Activated T-helper 1 cell treated with Interleukin-2 at 50 U/mL for 16 hours (primary cell): ENCODE results near the gene METTL9.
"Not testable (repeated sequence)": the region's sequence is repeated elsewhere in the genome, so short reads cannot be mapped to it uniquely, and the experiment has no call there.

Experiments used
- DNase-seq: peaks from one replicate; pipeline ENCODE4 v3.0.0-alpha.2; 2020; ENCODE audit warnings: low read depth

METTL9 gene

GRCh38 chr16:21574372-21574771, 25.0 kb upstream of the METTL9 start:
- DNase-seq, result no peak

- DNase-seq, result not testable (repeated sequence)
Measured at GRCh38 chr16:21576323-21576722, 23.1 kb upstream of the METTL9 start.

GRCh38 chr16:21577487-21577886, 21.9 kb upstream of the METTL9 start:
- not testable (repeated sequence) for DNase-seq

GRCh38 chr16:21578311-21578710, 21.1 kb upstream of the METTL9 start:
- not testable (repeated sequence) for DNase-seq

- DNase-seq, result not testable (repeated sequence)
Measured at GRCh38 chr16:21580131-21580530, 19.2 kb upstream of the METTL9 start.

DNA sequence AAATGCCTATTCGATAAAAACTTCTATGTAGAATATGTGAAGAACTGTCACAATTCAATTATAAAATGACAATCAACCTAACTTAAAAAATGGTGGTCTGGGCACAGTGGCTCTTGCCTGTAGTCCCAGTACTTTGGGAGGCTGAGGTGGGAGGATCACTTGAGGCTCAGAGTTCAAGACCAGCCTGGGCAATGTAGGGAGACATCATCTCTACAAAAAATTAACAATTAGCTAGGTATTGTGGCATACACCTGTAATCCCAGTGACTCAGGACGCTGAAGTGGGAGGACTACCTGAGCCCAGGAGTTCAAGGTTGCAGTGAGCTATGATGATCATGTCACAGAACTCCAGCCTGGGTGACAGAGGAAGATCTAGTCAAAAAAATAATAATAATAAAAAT, 18.6 kb upstream of the METTL9 start:
- DNase-seq, result no peak

GRCh38 chr16:21584817-21585216, 14.6 kb upstream of the METTL9 start:
- no peak for DNase-seq

DNA sequence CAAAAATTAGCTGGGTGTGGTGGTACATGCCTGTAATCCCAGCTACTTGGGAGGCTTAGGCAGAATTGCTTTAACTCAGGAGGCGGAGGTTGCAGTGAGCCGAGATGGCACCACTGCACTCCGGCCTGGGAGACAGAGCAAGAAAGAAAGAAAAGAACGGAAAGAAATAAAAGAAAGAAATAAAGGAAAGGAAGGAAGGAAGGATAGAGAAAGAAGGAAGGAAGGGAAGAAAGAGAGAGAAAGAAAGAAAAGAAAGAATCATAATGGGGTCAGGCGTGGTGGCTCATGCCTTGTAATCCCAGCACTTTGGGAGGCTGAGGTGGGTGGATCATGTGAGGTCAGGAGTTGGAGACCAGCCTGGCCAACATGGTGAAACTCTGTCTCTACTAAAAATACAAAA, 10.8 kb upstream of the METTL9 start:
- not testable (repeated sequence) for DNase-seq

DNA sequence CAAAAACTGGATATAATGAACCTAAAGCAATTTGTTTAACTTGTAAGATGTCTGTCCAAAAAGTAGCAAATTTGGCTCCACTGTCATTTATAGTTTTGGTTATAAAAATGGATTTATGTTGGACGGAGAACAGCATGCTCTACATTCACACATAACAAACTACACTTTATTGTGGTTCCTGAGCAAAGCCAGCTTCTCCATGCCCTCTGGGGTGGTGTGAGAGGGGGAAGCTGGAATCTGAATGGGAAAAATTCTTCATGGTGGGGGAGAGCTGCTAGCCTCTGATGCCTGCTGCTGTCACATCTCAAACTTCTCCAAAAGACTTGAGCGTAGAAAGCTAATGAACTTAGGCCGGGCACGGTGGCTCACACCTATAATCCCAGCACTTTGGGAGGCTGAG, 9.8 kb upstream of the METTL9 start:
- no peak for DNase-seq

GRCh38 chr16:21590287-21590686, 9.1 kb upstream of the METTL9 start:
- no peak for DNase-seq

GRCh38 chr16:21590796-21591195, 8.6 kb upstream of the METTL9 start:
- DNase-seq, result no peak

- DNase-seq, result no peak
Measured at GRCh38 chr16:21592191-21592590, 7.2 kb upstream of the METTL9 start.

GRCh38 chr16:21593530-21594289, 5.7 kb upstream of the METTL9 start:
- no peak for DNase-seq

GRCh38 chr16:21597561-21598030, 1.8 kb upstream of the METTL9 start:
- DNase-seq, result no peak

DNA sequence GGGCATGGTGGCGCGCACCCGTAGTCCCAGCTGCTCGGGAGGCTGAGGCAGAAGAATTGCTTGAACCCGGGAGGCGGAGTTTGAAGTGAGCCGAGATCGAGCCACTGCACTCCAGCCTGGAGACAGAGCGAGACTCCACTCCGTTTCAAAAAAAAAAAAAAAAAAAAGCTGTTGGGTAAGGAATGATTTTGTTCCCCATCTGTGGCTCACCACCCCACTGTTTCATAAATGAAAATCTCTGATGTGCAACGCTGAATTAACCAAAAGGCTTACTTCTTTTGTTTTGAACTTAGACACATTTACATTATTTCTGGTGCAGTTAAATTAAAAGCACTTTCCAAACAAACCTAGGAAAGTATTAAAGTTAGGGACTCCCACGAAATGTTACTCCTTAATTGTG, 1.2 kb upstream of the METTL9 start:
- DNase-seq, result no peak

- no peak for DNase-seq
Measured at GRCh38 chr16:21598701-21599121, 666 bp upstream of the METTL9 start.

- no peak for DNase-seq
Measured at GRCh38 chr16:21600031-21600773, 825 bp downstream of the METTL9 start.

DNA sequence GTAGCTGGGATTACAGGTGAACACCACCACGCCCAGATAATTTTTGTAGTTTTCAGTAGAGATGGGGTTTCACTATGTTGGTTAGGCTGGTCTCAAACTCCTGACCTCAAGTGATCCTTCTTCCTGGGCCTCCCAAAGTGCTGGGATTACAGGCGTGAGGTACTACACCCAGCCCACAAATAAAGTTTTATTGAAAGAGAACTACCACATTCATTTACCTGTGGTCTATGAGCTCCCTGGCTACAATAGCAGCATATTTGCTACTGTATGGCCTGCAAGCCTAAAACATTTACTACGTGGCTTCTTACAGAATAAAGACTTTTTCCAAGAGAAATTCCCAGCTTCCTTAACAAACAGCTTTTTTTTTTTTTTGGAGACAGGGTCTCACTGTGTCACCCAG, 3.4 kb downstream of the METTL9 start:
- DNase-seq, result no peak

DNA sequence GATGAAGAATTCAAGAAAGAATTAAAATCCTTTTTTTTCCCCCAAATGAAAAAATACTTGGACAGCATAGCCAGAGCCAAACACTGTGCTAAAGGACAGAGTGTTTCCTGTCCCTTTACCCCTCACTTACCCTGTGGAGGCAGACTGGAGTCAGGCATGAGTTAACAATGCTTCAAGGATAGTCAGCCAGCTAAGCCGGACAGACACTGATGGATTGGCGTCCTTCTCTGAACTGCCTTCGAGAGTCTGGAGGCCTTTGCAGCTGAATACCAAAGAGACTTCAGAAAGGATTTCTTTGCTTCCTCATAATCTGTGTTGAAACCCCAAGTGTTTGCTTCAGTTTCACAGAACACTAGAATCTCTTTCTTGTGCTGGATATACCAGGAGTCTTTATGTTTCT, 4.6 kb downstream of the METTL9 start:
- no peak for DNase-seq

DNA sequence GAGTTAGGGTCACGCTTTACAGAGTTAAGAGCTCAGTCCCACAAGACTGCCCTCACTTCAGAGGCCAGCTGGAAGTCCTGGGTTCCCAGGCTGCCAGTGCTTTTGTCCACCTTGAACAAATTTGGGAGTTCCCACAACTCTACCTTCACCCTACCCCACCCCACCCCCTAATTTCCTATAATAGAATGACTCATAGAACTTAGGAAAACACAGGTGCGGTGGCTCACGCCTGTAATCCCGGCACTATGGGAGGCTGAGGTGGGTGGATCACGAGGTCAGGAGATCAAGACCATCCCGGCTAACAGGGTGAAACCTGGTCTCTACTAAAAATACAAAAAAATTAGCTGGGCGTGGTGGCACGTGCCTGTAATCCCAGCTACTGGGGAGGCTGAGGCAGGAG, 6.5 kb downstream of the METTL9 start:
- DNase-seq, result not testable (repeated sequence)

GRCh38 chr16:21608639-21609328, 9.4 kb downstream of the METTL9 start:
- DNase-seq, result no peak

- no peak for DNase-seq
Measured at GRCh38 chr16:21610006-21610544, 10.7 kb downstream of the METTL9 start.
